ENCODE data around the gene MRPL38. TPM values are rescaled to one million over a fixed set of nuclear protein-coding genes. Genes with fewer than 3 reads are reported as not detected.

MRPL38 gene
- total RNA-seq, 3 donors from 2014 or later (not counting 1 experiment from before 2014, with no cell fraction given): 68.6 to 110 (median 96.7) TPM

DNA sequence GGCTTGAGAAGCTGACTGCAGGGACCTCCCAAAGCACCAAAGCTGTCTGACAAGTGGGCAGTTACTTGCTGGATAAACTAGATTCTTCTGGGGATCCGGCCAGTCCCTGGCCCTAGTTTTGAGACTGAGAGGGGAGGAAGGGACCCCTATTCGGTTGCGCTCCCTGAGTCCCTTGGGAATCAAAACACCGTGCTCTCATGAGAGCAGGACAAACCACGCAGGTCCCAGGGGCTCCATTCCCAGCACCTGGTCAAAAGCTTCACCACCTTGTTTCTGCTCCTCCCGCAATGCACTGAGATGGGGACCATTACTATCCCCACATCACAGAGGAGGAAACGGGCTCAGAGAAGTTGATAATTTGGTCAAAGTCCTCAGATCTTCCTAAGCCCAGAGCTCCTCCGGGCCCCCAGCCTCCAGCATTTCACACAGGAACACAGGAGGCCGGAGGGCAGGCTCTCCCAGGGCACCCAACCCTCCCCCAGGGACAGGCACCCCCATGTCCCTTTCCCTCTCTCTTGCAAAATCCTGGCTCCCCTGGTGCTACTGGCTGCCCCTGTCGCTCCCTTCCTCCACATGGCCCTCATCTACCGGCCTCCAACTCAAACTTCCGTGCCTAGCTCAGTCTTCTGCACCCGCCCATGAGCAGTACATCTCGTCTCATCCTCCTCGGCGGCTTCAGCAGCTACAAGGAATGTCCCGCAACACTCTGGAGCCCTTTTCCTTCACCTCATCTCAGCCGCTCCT, 11.2 kb downstream of the MRPL38 start:
- Mint-ChIP-seq H3K27ac (peak overlapping the region in 1 of 2 donors; percentile 78), H3K36me3 (no peaks in the 10 kb centered on the region), H3K27me3 (ENCODE audit: low read depth in 2 of 2) (no peaks in the 10 kb centered on the region), H3K4me3 (peak overlapping the region; percentile 45), H3K9me3 (no peaks in the 10 kb centered on the region), H3K4me1 (peaks cover 23 to 26% of the 10 kb centered on the region in 2 donors)
- TF ChIP-seq, protein P1, sequence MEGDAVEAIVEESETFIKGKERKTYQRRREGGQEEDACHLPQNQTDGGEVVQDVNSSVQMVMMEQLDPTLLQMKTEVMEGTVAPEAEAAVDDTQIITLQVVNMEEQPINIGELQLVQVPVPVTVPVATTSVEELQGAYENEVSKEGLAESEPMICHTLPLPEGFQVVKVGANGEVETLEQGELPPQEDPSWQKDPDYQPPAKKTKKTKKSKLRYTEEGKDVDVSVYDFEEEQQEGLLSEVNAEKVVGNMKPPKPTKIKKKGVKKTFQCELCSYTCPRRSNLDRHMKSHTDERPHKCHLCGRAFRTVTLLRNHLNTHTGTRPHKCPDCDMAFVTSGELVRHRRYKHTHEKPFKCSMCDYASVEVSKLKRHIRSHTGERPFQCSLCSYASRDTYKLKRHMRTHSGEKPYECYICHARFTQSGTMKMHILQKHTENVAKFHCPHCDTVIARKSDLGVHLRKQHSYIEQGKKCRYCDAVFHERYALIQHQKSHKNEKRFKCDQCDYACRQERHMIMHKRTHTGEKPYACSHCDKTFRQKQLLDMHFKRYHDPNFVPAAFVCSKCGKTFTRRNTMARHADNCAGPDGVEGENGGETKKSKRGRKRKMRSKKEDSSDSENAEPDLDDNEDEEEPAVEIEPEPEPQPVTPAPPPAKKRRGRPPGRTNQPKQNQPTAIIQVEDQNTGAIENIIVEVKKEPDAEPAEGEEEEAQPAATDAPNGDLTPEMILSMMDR (IDR thresholded peaks at IDR 0.05): no peak
- Histone ChIP-seq H3K27me3 (ENCODE audit: control insufficient read depth, insufficient read depth, low read length) (no peaks in the 10 kb centered on the region), H3K4me3 (ENCODE audit: low read length) (no peak overlapping the region), H3K36me3 (ENCODE audit: control insufficient read depth, insufficient read depth, low read length) (peaks cover 19% of the 10 kb centered on the region), H3K27ac (ENCODE audit: low read length) (no peak overlapping the region), H3K9me3 (ENCODE audit: control insufficient read depth, insufficient read depth, low read length) (no peaks in the 10 kb centered on the region), H3K4me1 (ENCODE audit: control insufficient read depth, insufficient read depth, low read length) (peaks cover 24% of the 10 kb centered on the region)
- WGBS (ENCODE audit: insufficient coverage): 93% methylated on average over 18 of the region's 18 CpGs
- intact Hi-C loops (cut with micrococcal nuclease): no loop called here
- DNase-seq (no peak), ATAC-seq (no peak)

DNA sequence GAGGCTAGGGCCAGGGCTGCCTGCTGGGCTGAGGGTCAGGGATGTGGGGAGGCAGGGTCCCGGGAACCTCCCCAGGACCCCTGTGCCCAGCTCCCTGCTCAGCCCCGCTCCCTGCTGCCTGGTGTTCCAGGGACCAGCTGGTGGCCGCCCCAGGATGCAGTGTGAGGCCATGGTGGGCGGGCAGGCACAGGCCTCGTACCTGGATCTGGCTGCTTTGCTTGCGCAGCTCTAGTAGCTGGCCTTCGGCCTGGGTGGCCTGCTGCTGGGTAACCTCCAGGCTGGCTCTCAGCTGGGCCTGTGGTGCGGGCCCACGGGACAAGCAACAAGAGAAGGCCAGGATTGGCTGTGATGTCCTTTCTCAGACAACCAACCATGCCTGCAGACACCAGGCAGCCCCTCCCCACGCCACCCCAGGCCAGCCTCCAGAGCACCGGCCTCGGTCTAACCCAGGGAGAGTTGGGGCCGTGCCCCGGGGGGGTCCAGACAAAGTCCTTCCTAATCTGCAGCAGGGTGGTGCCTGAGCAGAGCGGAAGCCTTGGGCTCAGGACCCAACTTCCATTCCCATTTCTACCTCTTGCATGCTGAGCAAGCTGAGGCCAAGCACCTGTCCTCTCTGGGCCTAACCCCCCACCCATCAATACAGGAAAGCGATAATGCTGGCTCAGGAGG, 12.0 kb downstream of the MRPL38 start:
- Mint-ChIP-seq H3K9me3 (no peaks in the 10 kb centered on the region), H3K4me3 (peak overlapping the region; percentile 21), H3K27ac (no peak overlapping the region), H3K36me3 (no peaks in the 10 kb centered on the region), H3K27me3 (ENCODE audit: low read depth in 2 of 2) (no peaks in the 10 kb centered on the region), H3K4me1 (peaks cover 23 to 26% of the 10 kb centered on the region in 2 donors)
- Histone ChIP-seq H3K4me3 (ENCODE audit: low read length) (no peak overlapping the region), H3K9me3 (ENCODE audit: control insufficient read depth, insufficient read depth, low read length) (no peaks in the 10 kb centered on the region), H3K4me1 (ENCODE audit: control insufficient read depth, insufficient read depth, low read length) (peaks cover 24% of the 10 kb centered on the region), H3K27me3 (ENCODE audit: control insufficient read depth, insufficient read depth, low read length) (no peaks in the 10 kb centered on the region), H3K27ac (ENCODE audit: low read length) (no peak overlapping the region), H3K36me3 (ENCODE audit: control insufficient read depth, insufficient read depth, low read length) (peaks cover 16% of the 10 kb centered on the region)
- DNase-seq: no peak
- intact Hi-C loops (cut with micrococcal nuclease): no loop called here
- TF ChIP-seq, protein P1 (IDR thresholded peaks at IDR 0.05): no peak
- no peak for ATAC-seq
- WGBS (ENCODE audit: insufficient coverage): 93% methylated on average over 16 of the region's 16 CpGs

DNA sequence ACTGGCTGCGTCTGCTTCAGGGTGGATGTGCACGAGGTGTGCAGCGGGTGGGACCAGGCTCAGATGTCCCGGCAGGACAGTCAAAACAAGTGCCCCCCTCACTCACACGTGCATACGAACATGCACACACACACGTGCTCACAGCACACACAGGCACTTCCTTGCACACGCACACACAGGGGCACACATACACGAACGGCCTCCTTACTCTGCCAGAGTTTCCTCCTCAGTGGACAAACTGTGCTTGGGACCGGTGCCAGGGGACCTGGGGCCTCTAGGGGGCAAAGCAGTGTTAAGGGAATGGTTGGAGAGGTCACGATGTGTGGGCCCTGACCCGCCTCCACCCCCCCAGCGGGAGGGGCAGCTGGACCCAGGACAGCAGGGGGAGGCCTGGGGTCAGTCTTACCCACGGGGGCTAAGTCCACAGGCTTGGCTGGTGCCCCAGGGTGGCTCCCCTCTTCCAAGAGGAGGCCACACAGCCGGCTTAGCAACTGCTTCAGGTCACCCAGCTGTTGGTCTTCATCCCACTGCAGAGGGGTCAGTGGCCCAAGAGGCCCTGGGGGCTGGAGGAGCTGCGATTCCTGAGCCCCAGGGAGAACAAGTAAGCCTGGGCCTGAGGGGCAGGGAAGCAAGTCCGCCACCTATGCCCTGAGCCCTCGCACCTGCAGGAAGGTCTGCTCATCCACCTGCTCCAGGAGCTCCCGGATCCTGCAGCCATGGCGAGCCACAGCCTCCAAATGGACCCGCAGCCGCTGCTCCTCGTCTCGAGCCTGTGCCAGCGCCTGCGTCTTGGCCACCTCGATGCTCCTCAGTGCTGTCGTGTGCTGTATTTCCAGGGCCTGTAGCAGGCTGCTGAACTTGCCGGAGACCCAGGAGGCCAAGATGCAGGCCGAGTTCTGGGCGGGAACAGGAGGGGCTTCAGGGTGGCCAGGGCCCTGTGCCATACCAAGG, 12.8 kb downstream of the MRPL38 start:
- no peak overlapping the region for H3K4me3 ChIP-seq (ENCODE audit: low read length)
- Mint-ChIP-seq H3K4me1 (peaks cover 23 to 26% of the 10 kb centered on the region in 2 donors), H3K36me3 (no peaks in the 10 kb centered on the region), H3K4me3 (no peak overlapping the region), H3K27ac (no peak overlapping the region), H3K9me3 (no peaks in the 10 kb centered on the region), H3K27me3 (ENCODE audit: low read depth in 2 of 2) (no peaks in the 10 kb centered on the region)
- no peaks in the 10 kb centered on the region for H3K9me3 ChIP-seq (ENCODE audit: control insufficient read depth, insufficient read depth, low read length)
- no peak overlapping the region for H3K27ac ChIP-seq (ENCODE audit: low read length)
- TF ChIP-seq, protein P1 (IDR thresholded peaks at IDR 0.05): no peak
- H3K4me1 ChIP-seq (ENCODE audit: control insufficient read depth, insufficient read depth, low read length): peaks cover 18% of the 10 kb centered on the region
- no peaks in the 10 kb centered on the region for H3K27me3 ChIP-seq (ENCODE audit: control insufficient read depth, insufficient read depth, low read length)
- WGBS (ENCODE audit: insufficient coverage): 92% methylated on average over 32 of the region's 32 CpGs
- intact Hi-C loops (cut with micrococcal nuclease): no loop called here
- DNase-seq (no peak), ATAC-seq (no peak)
- peaks cover 16% of the 10 kb centered on the region for H3K36me3 ChIP-seq (ENCODE audit: control insufficient read depth, insufficient read depth, low read length)
